Stimulated activated naive CD8-positive, alpha-beta T cell treated with anti-CD3 and anti-CD28 coated beads, Interleukin-15, Interleukin-2, amounts not matched to agents 100 ng/mL and 50 ng/mL, for 24 hours (primary cell): ENCODE measurements around the gene LRFN4.

Source experiments
- H3K27ac Mint-ChIP-seq: one replicate; pipeline ENCODE4 v1.8.0; 2021; ENCODE audit warnings: mild to moderate bottlenecking, mixed read lengths
- H3K27me3 Mint-ChIP-seq: one replicate; pipeline ENCODE4 v1.8.0; 2021; ENCODE audit warnings: mixed read lengths
- H3K36me3 Mint-ChIP-seq: one replicate; pipeline ENCODE4 v1.8.0; 2021; ENCODE audit warnings: low read depth, mixed read lengths
- H3K4me1 Mint-ChIP-seq: one replicate; pipeline ENCODE4 v1.8.0; 2021; ENCODE audit warnings: low read depth, mixed read lengths
- H3K4me3 Mint-ChIP-seq: one replicate; pipeline ENCODE4 v1.8.0; 2021; ENCODE audit warnings: mild to moderate bottlenecking, mixed read lengths
- H3K9me3 Mint-ChIP-seq: one replicate; pipeline ENCODE4 v1.8.0; 2021; ENCODE audit warnings: mixed read lengths

LRFN4 gene

GRCh38 chr11:66841861-66842260 is 15.0 kb upstream of the LRFN4 start:
- Mint-ChIP-seq H3K36me3 (peaks cover 27% of the 10 kb centered on the region), H3K4me1 (peaks cover 49% of the 10 kb centered on the region), H3K4me3 (peak overlapping the region; percentile 94), H3K27ac (peak overlapping the region; percentile 85), H3K27me3 (no peaks in the 10 kb centered on the region), H3K9me3 (no peaks in the 10 kb centered on the region)

DNA sequence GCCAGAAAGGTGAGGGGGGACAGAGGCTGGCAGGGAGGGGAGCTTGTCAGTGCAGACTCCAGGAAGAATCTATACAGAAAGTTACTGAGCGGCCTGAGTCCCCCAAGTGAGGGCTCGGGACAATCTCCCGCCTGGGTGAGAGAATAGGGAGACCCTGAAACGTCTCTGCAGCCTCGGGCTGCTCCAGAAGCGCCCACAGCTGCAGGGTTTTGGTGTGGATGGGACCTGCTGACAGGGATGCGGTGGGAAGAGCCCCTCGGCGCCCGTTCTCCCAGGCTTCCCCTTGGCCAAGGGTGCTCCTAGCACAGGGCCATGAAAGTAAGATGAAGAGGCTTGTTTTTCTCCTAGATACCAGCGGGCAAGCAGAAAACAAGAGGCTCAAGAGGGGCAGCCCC is 14.4 kb upstream of the LRFN4 start:
- H3K9me3 Mint-ChIP-seq = no peaks in the 10 kb centered on the region
- H3K36me3 Mint-ChIP-seq = peaks cover 27% of the 10 kb centered on the region
- H3K4me1 Mint-ChIP-seq = peaks cover 49% of the 10 kb centered on the region
- no peaks in the 10 kb centered on the region for H3K27me3 Mint-ChIP-seq
- H3K4me3 Mint-ChIP-seq = peak overlapping the region; percentile 94
- peak overlapping the region; percentile 85 for H3K27ac Mint-ChIP-seq

DNA sequence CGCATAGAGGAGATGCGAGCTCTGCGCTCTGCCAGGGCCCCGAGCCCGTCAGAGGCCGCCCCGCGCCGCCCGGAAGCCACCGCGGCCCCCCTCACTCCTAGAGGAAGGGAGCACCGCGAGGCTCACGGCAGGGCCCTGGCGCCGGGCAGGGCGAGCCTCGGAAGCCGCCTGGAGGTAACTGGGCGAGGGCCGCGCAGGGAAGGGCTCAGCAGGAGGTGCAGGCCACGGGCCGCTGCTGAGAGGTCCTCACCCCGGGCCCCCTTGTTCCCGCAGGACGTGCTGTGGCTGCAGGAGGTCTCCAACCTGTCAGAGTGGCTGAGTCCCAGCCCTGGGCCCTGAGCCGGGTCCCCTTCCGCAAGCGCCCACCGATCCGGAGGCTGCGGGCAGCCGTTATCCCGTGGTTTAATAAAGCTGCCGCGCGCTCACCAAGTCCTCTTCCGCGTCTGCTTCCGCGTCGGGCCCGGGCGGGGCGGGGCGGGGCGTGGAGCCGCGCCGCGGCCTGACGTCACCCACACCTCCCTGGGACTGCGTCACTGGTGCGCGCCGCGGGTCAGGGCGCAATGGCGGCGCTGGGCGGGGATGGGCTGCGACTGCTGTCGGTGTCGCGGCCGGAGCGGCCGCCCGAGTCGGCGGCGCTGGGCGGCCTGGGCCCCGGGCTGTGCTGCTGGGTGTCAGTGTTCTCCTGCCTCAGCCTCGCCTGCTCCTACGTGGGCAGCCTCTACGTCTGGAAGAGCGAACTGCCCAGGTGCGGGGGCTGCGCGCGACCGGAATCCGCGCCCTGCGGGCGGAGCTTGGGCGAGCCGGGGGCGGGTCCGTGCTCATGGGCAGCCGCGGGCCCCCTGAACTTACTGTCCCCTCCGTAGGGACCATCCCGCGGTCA is 13.7 kb upstream of the LRFN4 start, which contains the start of gene RCE1:
TSS of gene RCE1 (plus strand) at position 546 of the 880 bp plus-strand sequence. CDS start at position 561, 15 bp downstream.
- Mint-ChIP-seq H3K27me3 (no peaks in the 10 kb centered on the region), H3K9me3 (no peaks in the 10 kb centered on the region), H3K36me3 (peaks cover 27% of the 10 kb centered on the region), H3K27ac (peak within 1 kb of the TSS; percentile 95), H3K4me3 (peak within 1 kb of the TSS; percentile 94), H3K4me1 (peaks cover 49% of the 10 kb centered on the region)

DNA sequence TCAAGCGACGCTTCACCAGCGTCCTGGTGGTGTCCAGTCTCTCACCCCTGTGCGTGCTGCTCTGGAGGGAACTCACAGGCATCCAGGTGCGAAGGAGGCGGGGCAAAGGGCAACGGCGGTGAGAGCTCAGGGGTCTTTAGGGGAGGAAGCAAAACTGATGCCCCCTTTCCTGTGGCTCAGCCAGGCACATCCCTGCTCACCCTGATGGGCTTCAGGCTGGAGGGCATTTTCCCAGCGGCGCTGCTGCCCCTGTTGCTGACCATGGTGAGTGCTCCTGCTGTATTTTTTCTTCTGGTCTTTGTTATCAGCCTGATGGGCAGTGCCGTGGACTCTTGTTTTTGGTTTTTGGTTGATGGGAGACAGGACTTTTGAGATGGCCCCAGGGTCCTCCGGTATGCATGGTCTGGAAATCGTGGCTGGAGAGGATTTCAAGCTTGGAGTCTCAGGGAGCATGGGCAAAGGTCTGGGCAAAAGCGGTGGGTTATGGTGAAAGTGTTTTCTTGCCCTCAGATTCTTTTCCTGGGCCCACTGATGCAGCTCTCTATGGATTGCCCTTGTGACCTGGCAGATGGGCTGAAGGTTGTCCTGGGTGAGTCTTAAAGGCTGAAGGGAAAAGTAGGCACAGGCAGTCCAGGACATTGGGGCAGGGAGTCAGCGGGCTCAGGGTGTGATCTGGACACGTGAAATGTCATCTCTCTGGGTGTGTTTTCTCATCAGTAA is 12.9 kb upstream of the LRFN4 start:
- peaks cover 49% of the 10 kb centered on the region for H3K4me1 Mint-ChIP-seq
- H3K27me3 Mint-ChIP-seq = no peaks in the 10 kb centered on the region
- no peaks in the 10 kb centered on the region for H3K9me3 Mint-ChIP-seq
- H3K4me3 Mint-ChIP-seq = peak overlapping the region; percentile 94
- H3K36me3 Mint-ChIP-seq = peaks cover 26% of the 10 kb centered on the region
- peak overlapping the region; percentile 95 for H3K27ac Mint-ChIP-seq

DNA sequence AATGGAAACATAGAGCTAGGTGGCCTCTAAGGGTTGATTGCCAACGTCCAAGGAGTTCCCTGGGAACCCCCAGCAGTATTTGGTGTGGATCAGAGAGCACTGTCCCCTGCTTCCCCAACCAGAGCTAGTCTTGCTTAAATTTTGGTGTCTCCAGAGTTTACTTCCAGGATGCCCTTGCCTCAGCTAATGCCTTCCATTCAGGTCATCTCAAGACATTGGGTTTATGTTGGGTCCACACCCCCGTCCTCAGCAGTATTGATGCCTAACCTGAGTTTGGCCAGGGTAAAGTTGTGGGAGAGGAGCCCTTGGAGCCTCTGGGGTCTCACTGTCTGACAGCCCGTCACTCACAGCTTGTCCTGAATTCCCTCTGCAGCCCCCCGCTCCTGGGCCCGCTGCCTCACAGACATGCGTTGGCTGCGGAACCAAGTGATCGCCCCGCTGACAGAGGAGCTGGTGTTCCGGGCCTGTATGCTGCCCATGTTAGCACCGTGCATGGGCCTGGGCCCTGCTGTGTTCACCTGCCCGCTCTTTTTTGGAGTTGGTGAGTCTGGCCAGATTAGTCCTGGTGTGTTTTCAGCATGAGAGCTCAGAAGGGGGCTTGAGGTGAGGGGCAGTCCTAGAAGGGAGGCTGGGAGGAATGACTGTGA is 12.2 kb upstream of the LRFN4 start:
- H3K27ac Mint-ChIP-seq = peak overlapping the region; percentile 95
- peaks cover 22% of the 10 kb centered on the region for H3K36me3 Mint-ChIP-seq
- no peaks in the 10 kb centered on the region for H3K9me3 Mint-ChIP-seq
- peaks cover 43% of the 10 kb centered on the region for H3K4me1 Mint-ChIP-seq
- H3K4me3 Mint-ChIP-seq = peak overlapping the region; percentile 94
- H3K27me3 Mint-ChIP-seq = no peaks in the 10 kb centered on the region

GRCh38 chr11:66845143-66845875 is 11.6 kb upstream of the LRFN4 start:
- Mint-ChIP-seq H3K4me1 (peaks cover 38% of the 10 kb centered on the region), H3K27ac (no peak overlapping the region), H3K36me3 (peaks cover 19% of the 10 kb centered on the region), H3K4me3 (peak overlapping the region; percentile 13), H3K9me3 (no peaks in the 10 kb centered on the region), H3K27me3 (no peaks in the 10 kb centered on the region)

- no peaks in the 10 kb centered on the region for H3K27me3 Mint-ChIP-seq
- H3K4me1 Mint-ChIP-seq = peaks cover 33% of the 10 kb centered on the region
- no peak overlapping the region for H3K27ac Mint-ChIP-seq
- H3K4me3 Mint-ChIP-seq = no peak overlapping the region
- peaks cover 13% of the 10 kb centered on the region for H3K36me3 Mint-ChIP-seq
- H3K9me3 Mint-ChIP-seq = no peaks in the 10 kb centered on the region
Observed at GRCh38 chr11:66845876-66846212, 11.0 kb upstream of the LRFN4 start.

GRCh38 chr11:66846671-66847091 is 10.2 kb upstream of the LRFN4 start:
- Mint-ChIP-seq H3K9me3 (no peaks in the 10 kb centered on the region), H3K36me3 (peaks cover 13% of the 10 kb centered on the region), H3K4me3 (no peak overlapping the region), H3K4me1 (peaks cover 28% of the 10 kb centered on the region), H3K27me3 (no peaks in the 10 kb centered on the region), H3K27ac (no peak overlapping the region)

DNA sequence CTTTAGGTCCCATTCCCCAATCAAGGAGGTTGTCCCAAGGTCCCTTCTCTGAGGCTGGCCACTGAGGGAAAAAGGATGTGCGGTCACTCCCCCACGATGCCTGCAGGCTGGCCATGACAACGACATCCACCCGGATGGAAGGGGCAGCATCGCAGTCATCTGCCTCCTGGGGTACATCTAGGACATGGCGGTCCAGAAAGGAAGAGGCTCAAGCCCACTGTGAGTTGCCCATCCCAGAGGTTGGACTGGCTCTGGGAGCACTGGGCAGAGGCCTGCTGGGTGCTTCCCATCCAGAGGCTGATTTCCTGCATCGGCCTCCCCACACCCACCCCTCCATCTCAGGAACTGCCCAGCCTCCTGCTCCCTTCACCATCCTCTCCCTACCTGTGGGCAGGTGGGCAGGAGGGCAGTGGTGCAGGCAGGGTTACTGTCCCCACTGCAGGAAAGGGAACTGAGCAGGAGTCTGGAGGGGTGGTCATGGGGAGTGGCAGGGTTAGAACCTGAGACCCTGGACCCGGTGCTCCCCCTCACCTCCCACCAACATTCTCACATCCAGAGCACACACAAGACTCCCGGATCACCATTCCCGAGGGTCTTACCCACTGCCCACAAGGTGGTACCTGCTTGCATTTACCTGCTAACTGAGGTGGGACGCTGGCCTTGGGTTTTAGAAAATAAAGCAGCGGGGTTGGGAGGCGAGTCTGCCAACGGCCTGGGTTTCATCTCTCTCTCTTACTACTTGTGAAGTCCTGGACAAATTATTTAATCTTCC is 9.2 kb upstream of the LRFN4 start:
- H3K9me3 Mint-ChIP-seq = no peaks in the 10 kb centered on the region
- peaks cover 4% of the 10 kb centered on the region for H3K36me3 Mint-ChIP-seq
- no peak overlapping the region for H3K27ac Mint-ChIP-seq
- H3K4me1 Mint-ChIP-seq = peaks cover 25% of the 10 kb centered on the region
- no peaks in the 10 kb centered on the region for H3K27me3 Mint-ChIP-seq
- no peak overlapping the region for H3K4me3 Mint-ChIP-seq

DNA sequence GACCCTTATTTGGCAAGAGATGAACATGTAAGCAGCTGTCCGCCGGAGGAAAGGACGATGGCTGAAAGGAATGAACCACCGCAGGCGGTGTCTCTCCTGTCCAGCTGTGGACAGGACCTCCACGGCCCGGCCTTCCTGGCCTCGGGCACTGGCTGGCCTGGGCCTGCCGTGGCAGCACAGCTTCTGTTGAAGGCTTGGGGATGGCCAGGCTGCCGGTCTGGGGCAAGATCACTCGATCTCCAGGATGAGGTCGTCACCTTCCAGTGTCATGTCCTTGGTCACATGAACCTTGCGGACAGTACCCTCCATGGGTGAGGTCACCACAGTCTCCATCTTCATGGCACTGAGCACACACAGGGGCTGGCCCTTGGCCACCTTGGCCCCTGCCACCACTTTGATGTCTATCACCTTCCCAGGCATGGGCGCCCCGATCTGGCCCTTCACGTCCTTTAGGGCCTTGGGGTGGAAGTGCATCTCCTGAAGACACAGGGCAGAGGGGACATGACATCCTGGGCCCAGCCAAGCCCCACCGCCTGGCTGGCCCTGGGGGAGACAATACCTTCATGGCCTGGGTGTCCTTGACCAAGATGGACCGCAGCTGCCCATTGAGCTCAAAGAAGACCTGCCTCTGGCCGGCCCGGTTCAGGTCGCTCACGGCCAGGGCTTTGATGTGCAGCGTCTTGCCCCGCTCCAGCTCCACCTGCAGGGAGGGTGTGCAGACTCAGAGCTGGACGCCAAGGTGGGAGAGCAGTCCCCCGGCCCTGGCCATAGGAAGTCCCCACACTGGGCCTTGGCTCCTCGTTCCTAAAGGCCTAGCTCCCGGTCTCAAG is 8.0 kb upstream of the LRFN4 start:
- Mint-ChIP-seq H3K9me3 (no peaks in the 10 kb centered on the region), H3K27ac (no peak overlapping the region), H3K4me1 (peaks cover 23% of the 10 kb centered on the region), H3K36me3 (peaks cover 4% of the 10 kb centered on the region), H3K27me3 (no peaks in the 10 kb centered on the region), H3K4me3 (no peak overlapping the region)

DNA sequence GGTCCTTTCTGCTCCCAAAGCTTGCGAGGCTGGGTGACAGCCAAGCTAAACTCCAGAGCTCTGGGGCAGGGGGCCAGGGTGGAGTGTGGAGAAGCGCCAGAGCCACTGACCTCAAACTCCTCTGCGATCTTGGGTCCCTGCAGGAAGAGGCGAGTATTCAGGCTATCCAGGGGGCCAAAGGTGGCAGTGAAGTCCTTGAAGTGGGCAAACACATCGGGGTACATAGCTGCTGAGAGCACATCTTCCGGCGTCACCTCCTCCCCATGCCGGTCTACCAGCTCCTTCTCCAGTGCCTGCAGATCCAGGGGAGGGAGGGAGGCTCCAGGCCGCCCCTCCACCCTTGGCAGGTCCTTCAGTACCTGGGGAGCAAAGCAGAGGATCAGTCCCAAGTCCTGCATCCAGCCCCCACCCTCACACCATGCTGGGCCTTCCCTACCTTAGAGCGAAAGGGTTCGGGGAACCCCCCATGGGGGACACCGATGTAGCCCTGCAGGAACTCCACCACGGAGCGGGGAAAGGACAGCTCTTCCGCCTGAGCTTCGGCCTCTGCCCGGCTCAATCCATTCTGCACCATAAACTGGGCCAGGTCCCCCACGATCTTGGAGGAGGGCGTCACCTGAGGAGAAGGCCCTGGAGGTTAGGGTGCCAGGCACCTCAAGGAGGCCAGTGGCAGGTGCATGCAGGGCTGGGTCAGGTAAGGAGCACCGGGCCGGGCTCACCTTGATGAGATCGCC is 7.2 kb upstream of the LRFN4 start:
- H3K36me3 Mint-ChIP-seq = peaks cover 4% of the 10 kb centered on the region
- no peaks in the 10 kb centered on the region for H3K27me3 Mint-ChIP-seq
- no peak overlapping the region for H3K4me3 Mint-ChIP-seq
- no peaks in the 10 kb centered on the region for H3K9me3 Mint-ChIP-seq
- H3K27ac Mint-ChIP-seq = no peak overlapping the region
- peaks cover 15% of the 10 kb centered on the region for H3K4me1 Mint-ChIP-seq

DNA sequence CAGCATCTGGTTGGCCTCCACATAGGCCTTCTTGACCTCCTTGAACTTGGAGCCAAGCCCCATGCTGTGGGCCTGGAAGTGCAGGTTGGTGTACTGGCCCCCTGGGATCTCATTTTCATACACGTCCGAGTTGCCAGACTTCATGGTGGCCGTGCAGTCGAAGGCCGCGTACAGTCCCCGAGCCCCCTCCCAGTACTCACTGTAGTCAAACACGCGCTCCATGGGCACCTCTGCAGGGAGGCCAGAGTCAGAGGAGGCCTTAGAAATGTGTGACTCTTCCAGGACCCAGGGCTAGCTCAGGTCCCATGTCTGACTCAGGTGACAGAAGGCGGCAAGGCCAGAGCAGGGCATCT is 6.7 kb upstream of the LRFN4 start:
- no peak overlapping the region for H3K27ac Mint-ChIP-seq
- H3K36me3 Mint-ChIP-seq = peaks cover 1% of the 10 kb centered on the region
- H3K9me3 Mint-ChIP-seq = no peaks in the 10 kb centered on the region
- peaks cover 10% of the 10 kb centered on the region for H3K4me1 Mint-ChIP-seq
- H3K27me3 Mint-ChIP-seq = no peaks in the 10 kb centered on the region
- H3K4me3 Mint-ChIP-seq = no peak overlapping the region
